ENCODE data around the gene TNRC6B.

DNA sequence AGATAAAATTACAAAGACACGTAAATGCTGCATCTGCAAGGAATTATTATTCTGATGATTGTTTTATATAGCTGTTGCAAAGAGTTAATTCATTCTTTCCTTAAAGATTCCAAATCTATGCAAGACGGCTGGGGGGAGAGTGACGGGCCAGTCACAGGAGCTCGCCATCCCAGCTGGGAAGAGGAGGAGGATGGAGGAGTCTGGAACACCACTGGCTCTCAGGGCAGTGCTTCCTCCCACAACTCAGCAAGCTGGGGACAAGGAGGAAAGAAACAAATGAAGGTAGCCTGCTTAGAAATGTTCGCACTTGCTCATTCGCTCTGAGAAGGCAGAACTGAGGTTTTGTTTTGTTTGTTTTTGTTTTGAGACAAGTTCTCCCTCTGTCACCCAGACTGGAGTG, 95.6 kb downstream of the TNRC6B start:
- no peak for TF ChIP-seq POLR2A (IDR thresholded peaks at IDR 0.05; ENCODE audit: low read depth, low read length)
- TF ChIP-seq POLR2AphosphoS5 (IDR thresholded peaks at IDR 0.05; ENCODE audit: low read depth, low read length): no peak
- no peak for TF ChIP-seq TAF1 (IDR thresholded peaks at IDR 0.05; ENCODE audit: low read depth, low read length)
- no peak for TF ChIP-seq SPI1 (IDR thresholded peaks at IDR 0.05; ENCODE audit: low read depth, low read length)
- no peak for TF ChIP-seq PAX5 (IDR thresholded peaks at IDR 0.05; ENCODE audit: insufficient read depth, low read length, severe bottlenecking)
